ENCODE results near the gene MMP7.
"Not testable (repeated sequence)": the region's sequence is repeated elsewhere in the genome, so short reads cannot be mapped to it uniquely, and the experiment has no call there.

The MMP7 gene

GRCh38 chr11:102539567-102539966 lies 9.0 kb upstream of the MMP7 start:
- no peak for DNase-seq (ENCODE audit: low read depth, low spot score)

GRCh38 chr11:102538932-102539331 lies 8.4 kb upstream of the MMP7 start:
- DNase-seq (ENCODE audit: low read depth, low spot score), result no peak

GRCh38 chr11:102534261-102534872 lies 3.8 kb upstream of the MMP7 start:
- no peak for DNase-seq (ENCODE audit: low read depth, low spot score)

- no peak for DNase-seq (ENCODE audit: low read depth, low spot score)
These were observed 1.9 kb downstream of the MMP7 start for GRCh38 chr11:102528618-102529017.

- no peak for DNase-seq (ENCODE audit: low read depth, low spot score)
These were observed 2.9 kb downstream of the MMP7 start for GRCh38 chr11:102527684-102528083.

- no peak for DNase-seq (ENCODE audit: low read depth, low spot score)
These were observed 3.5 kb downstream of the MMP7 start for GRCh38 chr11:102527041-102527440.

- no peak for DNase-seq (ENCODE audit: low read depth, low spot score)
These were observed 6.7 kb downstream of the MMP7 start for GRCh38 chr11:102523887-102524286.

GRCh38 chr11:102523189-102523570 lies 7.4 kb downstream of the MMP7 start:
- DNase-seq (ENCODE audit: low read depth, low spot score), result no peak

- no peak for DNase-seq (ENCODE audit: low read depth, low spot score)
These were observed 8.0 kb downstream of the MMP7 start for GRCh38 chr11:102522312-102523188.

GRCh38 chr11:102521121-102521520 lies 9.4 kb downstream of the MMP7 start:
- DNase-seq (ENCODE audit: low read depth, low spot score), result no peak

- no peak for DNase-seq (ENCODE audit: low read depth, low spot score)
These were observed 10.0 kb downstream of the MMP7 start for GRCh38 chr11:102520514-102520913.

- no peak for DNase-seq (ENCODE audit: low read depth, low spot score)
These were observed 12.1 kb downstream of the MMP7 start for GRCh38 chr11:102518296-102519094.

- no peak for DNase-seq (ENCODE audit: low read depth, low spot score)
These were observed 12.9 kb downstream of the MMP7 start for GRCh38 chr11:102517670-102518069.

GRCh38 chr11:102516179-102516578 lies 14.4 kb downstream of the MMP7 start:
- no peak for DNase-seq (ENCODE audit: low read depth, low spot score)

- no peak for DNase-seq (ENCODE audit: low read depth, low spot score)
These were observed 16.7 kb downstream of the MMP7 start for GRCh38 chr11:102513869-102514268.

GRCh38 chr11:102510439-102511135 lies 20.0 kb downstream of the MMP7 start:
- DNase-seq (ENCODE audit: low read depth, low spot score), result no peak

- DNase-seq (ENCODE audit: low read depth, low spot score), result not testable (repeated sequence)
These were observed 27.7 kb downstream of the MMP7 start for GRCh38 chr11:102502831-102503230.

- DNase-seq (ENCODE audit: low read depth, low spot score), result no peak
These were observed 29.7 kb downstream of the MMP7 start for GRCh38 chr11:102500829-102501228.

GRCh38 chr11:102499931-102500330 lies 30.6 kb downstream of the MMP7 start:
- no peak for DNase-seq (ENCODE audit: low read depth, low spot score)

- DNase-seq (ENCODE audit: low read depth, low spot score), result no peak
These were observed 31.4 kb downstream of the MMP7 start for GRCh38 chr11:102499151-102499550.

- no peak for DNase-seq (ENCODE audit: low read depth, low spot score)
These were observed 33.5 kb downstream of the MMP7 start for GRCh38 chr11:102497061-102497460.

Measured in iPS DF 19.7 (cell line).